ENCODE data around the gene FOXL3.

FOXL3 gene

DNA sequence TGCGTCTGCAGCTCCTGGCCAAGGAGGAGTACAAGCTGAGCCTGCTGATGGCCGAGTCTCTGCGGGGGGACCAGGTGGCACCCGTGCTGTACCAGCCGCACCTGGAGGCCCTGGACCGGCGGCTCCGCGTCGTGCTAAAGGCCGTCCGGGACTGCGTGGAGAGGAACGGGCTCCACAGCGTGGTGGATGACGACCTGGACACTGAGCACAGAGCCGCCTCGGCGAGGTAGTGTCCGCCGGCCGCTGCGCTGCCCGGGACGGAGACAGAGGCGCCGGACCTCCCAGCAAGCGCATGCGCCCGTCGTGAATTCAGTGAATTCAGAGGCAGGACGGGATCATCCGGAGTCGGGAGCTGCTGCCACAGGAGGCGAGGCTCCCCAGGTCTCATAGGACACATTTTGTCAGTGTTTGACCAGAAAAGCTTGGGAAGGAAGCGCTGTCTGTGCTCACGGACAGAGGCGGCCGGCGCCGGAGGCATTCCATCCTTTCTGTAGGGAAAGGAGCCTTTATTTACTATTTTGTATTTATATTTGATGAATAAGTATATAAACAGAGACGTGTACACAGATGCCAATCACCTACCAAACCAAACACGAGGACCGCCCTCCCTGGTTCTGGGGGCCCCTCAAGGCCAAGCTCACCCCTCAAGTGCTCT, 30.1 kb upstream of the FOXL3 start:
- H3K36me3 ChIP-seq (ENCODE audit: control insufficient read depth, insufficient read depth, low read length) = no peaks in the 10 kb centered on the region
- no peak for TF ChIP-seq CTCF (IDR thresholded peaks at IDR 0.05; ENCODE audit: insufficient read depth, low read length, poor library complexity, severe bottlenecking)
- no peak overlapping the region for H3K4me3 ChIP-seq (replicated peaks; ENCODE audit: low read depth, low read length)
- DNase-seq (ENCODE audit: extremely low read depth, insufficient read length) = no peak
- no peaks in the 10 kb centered on the region for H3K27me3 ChIP-seq (replicated peaks; ENCODE audit: control insufficient read depth, insufficient read depth, low read length)

GRCh38 chr7:260441-261281, 29.3 kb upstream of the FOXL3 start:
- H3K27me3 ChIP-seq (replicated peaks; ENCODE audit: control insufficient read depth, insufficient read depth, low read length) = no peaks in the 10 kb centered on the region
- no peak for DNase-seq (ENCODE audit: extremely low read depth, insufficient read length)
- H3K36me3 ChIP-seq (ENCODE audit: control insufficient read depth, insufficient read depth, low read length) = no peaks in the 10 kb centered on the region
- no peak overlapping the region for H3K4me3 ChIP-seq (replicated peaks; ENCODE audit: low read depth, low read length)
- no peak for TF ChIP-seq CTCF (IDR thresholded peaks at IDR 0.05; ENCODE audit: insufficient read depth, low read length, poor library complexity, severe bottlenecking)

DNA sequence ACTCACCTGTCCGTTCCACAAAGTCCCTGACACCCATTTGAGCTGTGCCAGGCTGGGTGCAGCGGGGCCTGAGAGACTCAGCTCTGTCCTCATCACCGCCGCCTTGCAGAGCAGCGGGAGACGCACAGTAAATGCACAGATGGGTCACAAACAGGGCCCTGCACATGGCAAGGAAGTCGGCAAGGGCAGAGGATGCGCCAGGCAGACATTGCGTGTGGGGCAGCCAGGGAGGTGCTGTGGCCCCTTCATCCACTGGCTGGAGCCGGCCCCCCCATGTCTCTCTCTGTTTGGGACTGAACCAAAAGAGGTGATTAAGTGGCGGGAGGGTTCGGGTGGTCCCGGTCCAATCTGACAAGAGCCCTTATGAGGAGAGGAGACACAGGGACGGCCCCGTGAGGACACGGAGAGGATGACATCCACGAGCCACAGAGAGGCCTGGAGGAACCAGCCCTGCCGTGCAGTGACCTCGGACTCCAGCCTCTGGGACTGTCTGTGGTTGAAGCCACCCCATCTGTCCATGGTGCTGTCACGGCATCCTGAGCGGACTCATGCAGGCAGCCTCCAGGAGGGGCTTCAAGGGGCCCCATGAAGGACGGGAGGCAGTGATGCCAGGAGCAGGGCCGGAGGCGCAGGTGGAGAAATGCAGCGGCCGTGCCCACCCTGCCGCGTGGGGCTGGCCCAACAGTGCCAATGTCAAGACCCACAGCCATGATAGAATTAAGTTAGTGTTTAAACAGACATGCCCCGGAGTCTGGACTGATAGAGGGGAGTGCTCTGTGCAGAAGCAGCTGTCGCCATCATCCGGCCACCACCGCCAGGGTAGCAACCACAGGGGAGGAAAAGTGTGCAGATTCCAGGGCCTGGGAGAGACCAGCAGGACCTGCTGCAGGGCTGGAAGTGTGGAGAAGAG, 28.4 kb upstream of the FOXL3 start:
- no peaks in the 10 kb centered on the region for H3K27me3 ChIP-seq (replicated peaks; ENCODE audit: control insufficient read depth, insufficient read depth, low read length)
- H3K36me3 ChIP-seq (ENCODE audit: control insufficient read depth, insufficient read depth, low read length) = no peaks in the 10 kb centered on the region
- H3K4me3 ChIP-seq (replicated peaks; ENCODE audit: low read depth, low read length) = no peak overlapping the region
- TF ChIP-seq CTCF (IDR thresholded peaks at IDR 0.05; ENCODE audit: insufficient read depth, low read length, poor library complexity, severe bottlenecking) = no peak
- DNase-seq (ENCODE audit: extremely low read depth, insufficient read length) = no peak

GRCh38 chr7:262251-262572, 27.8 kb upstream of the FOXL3 start:
- no peaks in the 10 kb centered on the region for H3K27me3 ChIP-seq (replicated peaks; ENCODE audit: control insufficient read depth, insufficient read depth, low read length)
- H3K4me3 ChIP-seq (replicated peaks; ENCODE audit: low read depth, low read length) = no peak overlapping the region

More at GRCh38 chr7:262251-262572, 27.8 kb upstream of the FOXL3 start:
- no peaks in the 10 kb centered on the region for H3K36me3 ChIP-seq (ENCODE audit: control insufficient read depth, insufficient read depth, low read length)
- TF ChIP-seq CTCF (IDR thresholded peaks at IDR 0.05; ENCODE audit: insufficient read depth, low read length, poor library complexity, severe bottlenecking) = no peak
- no peak for DNase-seq (ENCODE audit: extremely low read depth, insufficient read length)

Data from GM06990 (cell line).